NCI-H2107 treated with DMSO at 0.1 percent for 48 hours (cell line): ENCODE results near the gene TCP10L.
"Not testable (repeated sequence)": the region's sequence is repeated elsewhere in the genome, so short reads cannot be mapped to it uniquely, and the experiment has no call there.

Experiments used
- DNase-seq: peaks from one replicate; lab custom pipeline; 2025; ENCODE audit not compliant: unreplicated experiment; lab: John Stamatoyannopoulos, UW

The TCP10L gene

GRCh38 chr21:32558106-32558505 is 27.2 kb downstream of the TCP10L start:
- no peak for DNase-seq

- no peak for DNase-seq
These were observed 30.3 kb downstream of the TCP10L start for GRCh38 chr21:32554832-32555638.

GRCh38 chr21:32549886-32550285 is 35.4 kb downstream of the TCP10L start:
- no peak for DNase-seq

GRCh38 chr21:32549440-32549839 is 35.9 kb downstream of the TCP10L start:
- no peak for DNase-seq

- DNase-seq = no peak
These were observed 36.3 kb downstream of the TCP10L start for GRCh38 chr21:32548978-32549377.

GRCh38 chr21:32547018-32547417 is 38.3 kb downstream of the TCP10L start:
- no peak for DNase-seq

- no peak for DNase-seq
These were observed 39.3 kb downstream of the TCP10L start for GRCh38 chr21:32545948-32546441.

GRCh38 chr21:32544697-32545096 is 40.6 kb downstream of the TCP10L start:
- DNase-seq = no peak

GRCh38 chr21:32543975-32544374 is 41.3 kb downstream of the TCP10L start:
- DNase-seq = no peak

GRCh38 chr21:32543056-32543455 is 42.3 kb downstream of the TCP10L start:
- not testable (repeated sequence) for DNase-seq

GRCh38 chr21:32539378-32539777 is 45.9 kb downstream of the TCP10L start:
- no peak for DNase-seq

GRCh38 chr21:32538147-32538792 is 47.1 kb downstream of the TCP10L start:
- no peak for DNase-seq

- no peak for DNase-seq
These were observed 47.8 kb downstream of the TCP10L start for GRCh38 chr21:32537569-32537881.

- no peak for DNase-seq
These were observed 49.7 kb downstream of the TCP10L start for GRCh38 chr21:32535612-32536011.

GRCh38 chr21:32534113-32534512 is 51.2 kb downstream of the TCP10L start:
- no peak for DNase-seq

GRCh38 chr21:32533611-32534010 is 51.7 kb downstream of the TCP10L start:
- DNase-seq = no peak

GRCh38 chr21:32533053-32533452 is 52.3 kb downstream of the TCP10L start:
- DNase-seq = no peak

- no peak for DNase-seq
These were observed 52.7 kb downstream of the TCP10L start for GRCh38 chr21:32532636-32533035.

- DNase-seq = not testable (repeated sequence)
These were observed 53.8 kb downstream of the TCP10L start for GRCh38 chr21:32531561-32531960.

GRCh38 chr21:32530809-32531208 is 54.5 kb downstream of the TCP10L start:
- not testable (repeated sequence) for DNase-seq

- DNase-seq = no peak
These were observed 55.6 kb downstream of the TCP10L start for GRCh38 chr21:32529679-32530078.

GRCh38 chr21:32525282-32525681 is 60.0 kb downstream of the TCP10L start:
- no peak for DNase-seq
